ENCODE data around the gene EMX2.
"Not testable (repeated sequence)": the region's sequence is repeated elsewhere in the genome, so short reads cannot be mapped to it uniquely, and the experiment has no call there.

Gene EMX2

GRCh38 chr10:117542706-117543224 lies at the start of gene EMX2:
Gene EMX2, plus strand, starts transcription at chr10:117542746. Its CDS starts 522 bp downstream, at chr10:117543268.
- no peak for DNase-seq (ENCODE audit: low spot score)

DNA sequence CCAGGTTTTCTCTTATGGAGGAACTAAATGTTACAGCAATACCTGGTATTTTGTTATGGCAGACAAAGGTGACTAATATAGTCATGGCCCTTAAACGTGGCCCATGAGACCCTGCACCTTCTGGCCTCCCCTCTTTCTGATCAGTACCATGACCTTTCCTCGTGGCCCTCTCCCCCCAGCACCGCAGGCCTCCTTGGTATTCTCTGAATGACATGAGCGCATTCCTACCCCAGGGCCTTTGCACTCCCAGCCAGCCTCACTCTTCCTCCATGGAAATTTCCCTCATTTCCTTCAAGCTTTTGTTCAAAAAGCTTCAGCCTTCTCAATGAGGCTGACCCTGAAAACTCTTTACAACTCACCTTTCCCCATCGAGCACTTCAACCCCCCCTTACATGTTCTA lies 46.5 kb upstream of the EMX2 start:
- DNase-seq (ENCODE audit: low spot score) = no peak

- peak; percentile 65 for DNase-seq (ENCODE audit: low spot score)
These were observed 45.9 kb upstream of the EMX2 start for GRCh38 chr10:117496616-117497028.

DNA sequence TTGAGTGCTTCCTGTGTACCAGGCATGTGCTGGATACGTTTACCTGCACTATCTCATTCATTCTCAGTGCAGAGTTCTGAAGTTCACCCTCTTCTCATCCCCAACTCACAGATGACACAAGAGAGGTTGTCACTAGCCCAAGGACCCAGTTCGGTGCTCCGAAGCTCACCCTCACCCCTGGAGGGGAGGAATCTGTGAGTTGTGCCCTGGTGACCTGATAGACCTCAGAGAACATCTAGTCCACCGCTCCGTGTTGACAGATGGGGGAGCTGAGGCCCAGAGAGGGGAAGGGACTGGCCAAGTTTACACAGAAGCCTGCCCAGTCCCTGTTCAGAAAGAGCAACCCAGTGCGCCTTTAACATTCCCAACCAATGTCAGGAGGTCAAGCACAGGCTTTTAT lies 44.8 kb upstream of the EMX2 start:
- no peak for DNase-seq (ENCODE audit: low spot score)

- no peak for DNase-seq (ENCODE audit: low spot score)
These were observed 43.1 kb upstream of the EMX2 start for GRCh38 chr10:117499248-117500105.

GRCh38 chr10:117500456-117500855 lies 42.1 kb upstream of the EMX2 start:
- no peak for DNase-seq (ENCODE audit: low spot score)

DNA sequence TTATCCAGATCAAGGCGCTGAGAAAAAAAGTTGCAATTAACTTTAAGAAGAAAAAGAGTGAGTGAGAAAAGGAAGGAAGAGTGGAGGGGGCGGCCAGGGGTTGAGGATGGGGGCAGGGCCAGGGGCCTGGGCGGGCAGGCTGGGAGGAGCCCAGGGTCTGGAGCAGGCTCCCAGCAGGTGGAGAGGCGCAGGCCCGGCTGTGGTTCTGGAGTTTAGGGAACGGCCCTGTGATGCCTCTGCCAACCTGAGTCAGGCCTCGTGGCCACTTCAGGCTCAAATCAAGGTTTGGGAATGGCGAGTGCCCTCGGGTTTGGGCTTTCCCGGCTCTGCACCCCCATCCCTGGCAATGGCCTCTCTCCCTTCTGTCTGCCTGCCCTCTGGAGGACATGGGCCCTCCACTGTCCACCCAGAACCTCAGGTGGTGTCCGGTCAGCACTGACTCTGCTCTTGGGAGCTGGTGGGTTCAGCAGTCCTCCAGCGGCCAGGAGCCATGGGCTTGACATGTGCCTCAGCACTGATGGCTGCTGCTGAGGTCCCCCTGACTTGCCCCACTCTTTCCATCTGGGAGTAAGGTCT lies 41.0 kb upstream of the EMX2 start:
- no peak for DNase-seq (ENCODE audit: low spot score)

DNA sequence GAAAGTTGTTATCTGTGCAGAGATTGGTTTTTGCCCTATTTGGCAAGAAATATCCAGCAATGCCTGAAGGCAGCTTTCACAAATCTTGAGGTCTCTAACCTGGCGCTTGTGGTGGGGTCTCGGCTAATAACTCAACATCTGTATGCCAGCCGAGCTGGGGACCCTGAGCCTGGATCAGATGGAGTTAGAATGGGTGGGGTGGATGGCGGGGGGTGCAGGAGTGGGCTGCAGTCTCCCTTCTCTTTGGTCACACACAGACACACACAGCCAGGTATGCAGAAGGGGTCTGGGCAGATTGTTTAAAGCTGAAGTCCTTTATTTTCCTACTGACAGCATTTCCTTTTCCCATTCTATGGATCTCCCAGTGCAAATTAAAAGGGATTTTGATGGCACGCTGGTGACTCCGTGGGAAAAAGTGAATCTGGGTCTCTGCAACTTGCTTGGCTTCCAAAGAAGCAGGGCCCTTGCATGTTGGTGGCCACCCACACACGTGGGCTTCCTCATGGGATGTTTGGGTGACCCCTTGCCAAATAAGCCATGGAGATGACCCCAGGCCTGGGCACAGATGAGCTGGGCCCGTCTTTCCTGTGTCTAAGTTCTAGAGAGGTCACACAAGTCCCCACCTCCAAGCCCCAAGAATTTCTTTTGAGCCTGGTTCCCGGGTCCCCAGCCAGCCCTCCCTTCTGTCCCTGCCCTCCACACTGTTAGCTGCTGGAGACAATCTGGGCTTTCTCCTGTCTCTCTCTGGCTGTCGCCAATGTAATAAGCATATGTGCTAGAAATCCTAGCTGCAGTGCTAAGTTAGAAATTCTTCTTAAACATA lies 39.9 kb upstream of the EMX2 start:
- DNase-seq (ENCODE audit: low spot score) = no peak

DNA sequence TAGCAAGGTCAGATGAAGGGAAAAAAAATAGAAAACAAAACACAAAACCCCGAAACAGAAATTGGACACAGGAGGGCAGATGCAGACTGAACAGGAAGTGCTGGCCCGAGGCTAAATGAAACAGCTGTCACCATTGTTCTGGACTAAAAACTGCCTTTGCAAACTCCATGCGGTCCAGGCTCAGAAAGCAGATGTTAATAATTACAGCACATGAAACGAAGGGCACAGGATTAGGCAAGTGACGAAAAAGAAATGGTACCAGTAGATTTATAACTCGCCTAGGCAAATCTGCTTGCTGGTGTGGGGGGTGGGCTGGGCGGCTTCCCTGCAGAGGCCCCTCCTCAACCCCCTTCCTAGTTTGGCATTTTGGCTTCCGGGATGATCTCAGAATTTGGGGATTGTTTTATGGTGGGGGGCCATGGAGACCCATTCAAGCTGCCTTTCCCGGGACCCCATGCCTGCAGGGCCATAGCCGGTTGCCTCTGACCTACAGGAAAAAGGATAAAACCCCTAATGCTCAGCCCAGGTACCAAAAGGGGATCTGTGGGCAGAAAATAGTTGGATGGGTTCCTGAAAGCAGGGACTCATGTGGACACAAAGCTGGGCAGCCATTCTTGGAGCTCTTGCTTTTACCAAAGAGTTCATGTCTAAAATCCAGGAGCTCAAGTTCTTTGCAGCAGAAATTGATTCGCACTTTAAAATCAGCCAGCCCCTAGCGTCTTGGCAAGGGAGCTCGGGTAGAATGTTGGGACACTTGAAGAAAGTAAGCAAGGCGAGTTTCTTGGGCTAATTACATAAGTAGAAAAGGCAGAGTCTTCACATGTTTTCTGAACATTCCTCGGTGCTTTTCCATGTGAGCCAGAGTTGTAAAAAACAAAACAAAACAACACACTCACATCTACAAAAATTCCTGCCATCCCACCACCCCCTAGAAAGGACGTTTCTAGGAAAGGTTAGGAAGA lies 39.0 kb upstream of the EMX2 start:
- DNase-seq (ENCODE audit: low spot score) = no peak

DNA sequence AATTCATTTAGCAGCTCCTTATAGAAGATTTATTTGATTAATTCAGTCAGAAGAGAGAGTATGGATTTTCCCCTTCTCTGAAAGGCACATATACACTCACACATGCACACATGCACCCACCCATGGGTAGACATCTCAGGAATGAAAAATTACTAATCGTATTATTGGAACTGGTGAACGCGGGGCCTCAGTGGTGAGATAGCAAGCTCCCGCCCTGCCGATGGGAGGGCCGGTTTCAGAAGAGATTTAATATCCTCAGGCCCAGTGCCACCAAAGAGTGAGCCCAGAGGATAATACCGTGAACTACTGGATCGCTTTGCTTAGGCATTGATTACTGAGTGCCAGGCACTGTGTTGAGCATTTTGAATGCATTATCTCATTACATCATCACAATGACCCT lies 38.0 kb upstream of the EMX2 start:
- DNase-seq (ENCODE audit: low spot score) = no peak

DNA sequence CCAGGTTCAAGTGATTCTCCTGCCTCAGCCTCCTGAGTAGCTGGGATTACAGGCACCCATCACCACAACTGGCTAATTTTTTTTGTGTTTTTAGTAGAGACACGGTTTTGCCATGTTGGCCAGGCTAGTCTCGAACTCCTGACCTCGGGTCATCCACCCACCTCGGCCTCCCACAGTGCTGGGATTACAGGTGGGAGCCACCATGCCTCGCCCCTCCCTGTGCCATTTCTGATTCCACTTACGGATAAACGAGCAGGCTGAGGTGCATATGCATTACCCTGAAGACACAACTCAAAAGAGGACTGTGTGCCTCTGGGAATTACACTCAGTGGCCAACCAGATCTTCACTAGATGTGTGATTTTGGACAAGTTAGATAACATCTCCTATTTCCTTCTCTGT lies 35.5 kb upstream of the EMX2 start:
- not testable (repeated sequence) for DNase-seq (ENCODE audit: low spot score)

DNA sequence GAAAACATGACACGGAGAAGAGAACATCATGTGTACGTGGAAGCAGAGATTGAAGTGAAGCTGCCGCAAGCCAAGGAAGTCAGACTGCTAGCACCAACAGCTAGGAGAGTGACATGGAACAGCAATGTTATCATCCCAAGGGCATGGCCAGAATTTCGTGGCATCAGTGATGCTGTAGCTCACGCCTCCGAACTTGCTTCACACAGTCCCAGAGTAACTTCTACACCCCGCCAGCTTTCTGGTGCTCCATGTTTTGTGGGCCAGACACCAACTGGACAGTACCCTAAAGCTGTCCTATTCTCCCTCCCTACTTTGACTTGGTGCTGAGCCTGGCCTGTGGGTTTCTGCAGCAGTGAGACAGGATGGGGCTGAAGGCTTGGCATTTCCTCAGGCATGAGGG lies 33.0 kb upstream of the EMX2 start:
- no peak for DNase-seq (ENCODE audit: low spot score)

- no peak for DNase-seq (ENCODE audit: low spot score)
These were observed 30.8 kb upstream of the EMX2 start for GRCh38 chr10:117511601-117512390.

DNA sequence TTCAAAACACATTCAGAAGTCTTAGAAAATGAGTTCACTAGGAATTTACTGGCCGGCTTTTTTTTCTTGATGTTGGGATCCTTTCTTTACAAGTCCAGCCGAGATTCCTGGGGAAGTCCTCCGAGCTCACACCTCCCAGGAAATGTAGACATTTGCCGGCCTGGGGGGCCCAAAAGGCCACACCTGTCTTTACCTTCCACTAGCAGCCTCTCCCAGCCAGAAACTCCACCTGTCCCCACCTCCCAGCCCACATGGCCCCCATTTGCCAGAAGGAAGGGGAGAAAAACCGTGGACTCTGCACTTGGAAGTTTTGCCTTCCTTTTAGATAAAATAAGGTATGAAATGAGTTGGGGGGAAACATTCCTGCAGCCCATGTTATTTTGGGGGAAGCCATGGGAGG lies 27.6 kb upstream of the EMX2 start:
- no peak for DNase-seq (ENCODE audit: low spot score)

- DNase-seq (ENCODE audit: low spot score) = no peak
These were observed 25.9 kb upstream of the EMX2 start for GRCh38 chr10:117516681-117517080.

- DNase-seq (ENCODE audit: low spot score) = no peak
These were observed 24.3 kb upstream of the EMX2 start for GRCh38 chr10:117518246-117518645.

GRCh38 chr10:117519286-117519685 lies 23.3 kb upstream of the EMX2 start:
- no peak for DNase-seq (ENCODE audit: low spot score)

- no peak for DNase-seq (ENCODE audit: low spot score)
These were observed 22.7 kb upstream of the EMX2 start for GRCh38 chr10:117519879-117520278.

DNA sequence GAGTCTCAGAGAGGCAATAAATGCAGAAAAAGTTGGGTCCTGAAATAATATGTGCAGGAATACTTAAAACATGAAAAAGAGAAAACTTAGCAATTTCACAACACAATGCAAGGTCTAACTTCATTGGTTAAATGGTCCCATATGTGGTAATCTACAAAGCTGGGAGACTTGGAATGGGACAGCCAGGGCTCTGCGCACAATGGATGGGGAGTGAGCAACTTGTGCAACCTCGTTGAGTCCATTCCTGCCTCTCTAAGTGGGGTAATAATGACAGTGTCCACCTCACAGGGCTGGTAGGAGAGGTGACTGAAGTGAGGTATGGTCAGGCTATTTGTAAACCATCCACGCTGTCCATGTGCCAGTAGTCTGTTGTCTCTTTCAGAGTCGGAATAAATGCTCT lies 11.8 kb upstream of the EMX2 start:
- DNase-seq (ENCODE audit: low spot score) = no peak

- DNase-seq (ENCODE audit: low spot score) = no peak
These were observed 11.1 kb upstream of the EMX2 start for GRCh38 chr10:117531371-117532002.

Data from germinal center (tissue), 1 donor.